Adrenal gland (tissue), 12 donors: Measurements from ENCODE around the gene PHACTR3. TPM values are rescaled to one million over a fixed set of nuclear protein-coding genes. Genes with fewer than 3 reads are reported as not detected.
A peak's percentile ranks its signal among the peaks of the same experiment; 100 is the strongest.

Experiments
- DNase-seq, 7 donors: peaks; one replicate each; pipeline ENCODE4 v3.0.0-alpha.2; 2019 to 2020
- H3K27ac ChIP-seq, 5 donors: fragments of 200-600 bp; sonication (generic) in 4 of 5; 1 replicate in 3 of 5; 2 replicates in 2 of 5; pipeline versions ENCODE4 v1.5.1 to v1.8.0; 2016 to 2020; ENCODE audit warnings: mild to moderate bottlenecking in 1 of 5
- H3K27me3 ChIP-seq: fragments of 200-600 bp; 2 replicates; pipeline ENCODE4 v1.8.0; 2021
- H3K36me3 ChIP-seq, 2 donors: fragments of 200-600 bp; replicated peaks in 1 of 2; 1 replicate in 1 of 2; 2 replicates in 1 of 2; pipeline versions ENCODE4 v1.5.1 to v1.8.0; 2018 to 2022
- H3K4me1 ChIP-seq, 2 donors: fragments of 200-600 bp; replicated peaks in 1 of 2; 1 replicate in 1 of 2; 2 replicates in 1 of 2; pipeline versions ENCODE4 v1.5.1 to v1.8.0; 2018 to 2021
- H3K4me3 ChIP-seq, 4 donors: fragments of 200-600 bp; sonication (generic) in 3 of 4; one replicate each; pipeline ENCODE4 v1.5.1; 2016 to 2018
- H3K9me3 ChIP-seq, 3 donors: fragments of 200-600 bp; sonication (generic) in 1 of 3; replicated peaks in 1 of 3; 1 replicate in 2 of 3; 2 replicates in 1 of 3; pipeline versions ENCODE4 v1.5.1 to v1.8.0; 2016 to 2021
- CTCF ChIP-seq, 6 experiments: fragments of 450-650 bp in 4 of 6; fragments of 200-600 bp in 2 of 6; sonication (generic) in 1 of 6; IDR thresholded peaks; 1 replicate in 5 of 6; 2 replicates in 1 of 6; pipeline versions ENCODE4 v1.5.1 to v1.8.0; 2016 to 2021; ENCODE audit warnings: antibody characterized with exemption in 6 of 6, mild to moderate bottlenecking in 2 of 6, moderate library complexity in 1 of 6
- POLR2A ChIP-seq, 2 donors: fragments of 450-650 bp; IDR thresholded peaks; one replicate each; pipeline ENCODE4 v1.6.1; 2017; ENCODE audit warnings: antibody characterized with exemption in 2 of 2, mild to moderate bottlenecking in 2 of 2, moderate library complexity in 1 of 2
- WGBS, 4 donors: extraction: QIAGEN DNeasy Blood & Tissue Kit in 2 of 4; methylation state at CpG; one replicate each; pipeline versions ENCODE4 v1.1.5 to v1.1.7; 2013 to 2017; 5-methylcytosine and 5-hydroxymethylcytosine counted together
- intact Hi-C, 2 donors: fragments of 100-400 bp; cut with DNase I; formaldehyde crosslinking; loops; one replicate each; pipeline versions ENCODE4 v1.14.1 to v1.15.0; 2022 to 2023
- polyA plus RNA-seq, 3 donors: library from polyadenylated mRNA; stranded (reverse); fragments of 200-250 nt in 2 of 3; fragments of 350-450 nt in 1 of 3; fragmentation: Illumina TruSeq in 1 of 3; extraction: RNeasy Lipid Tissue Mini Kit (QIAGEN cat#74804) in 1 of 3; gene quantifications; one replicate each; pipeline ENCODE4 v1.2.3, GENCODE V29; 2013 to 2014
- total RNA-seq, 9 donors: library from RNA; depleted of rRNA in 4 of 9; stranded (reverse); fragments of >200 nt in 4 of 9; fragments of 120-200 nt in 1 of 9; fragmentation: NEBNext Ultra II Directional in 1 of 9; extraction: Animal tissue kit (Norgen Biotek cat#: 25700) in 1 of 9; gene quantifications; one replicate each; pipeline versions ENCODE4 v1.1.0 to v1.2.4, GENCODE V29; 2013 to 2023
- donor health status: healthy with polysubstance abuse.
- donor health status: Bipolar disorder and iron deficiency.
- donor health status: DM: yes; HTN: yes; CAD: no.
- donor health status: DM: no; HTN: no; CAD: no.
- donor health status: DM: no; HTN: no; CAD: no.
- donor health status: DM: yes; HTN: yes; CAD: no.

Gene PHACTR3
- total and polyA plus RNA-seq, 12 donors, result 0.17 to 4.5 (median 0.81) TPM

DNA sequence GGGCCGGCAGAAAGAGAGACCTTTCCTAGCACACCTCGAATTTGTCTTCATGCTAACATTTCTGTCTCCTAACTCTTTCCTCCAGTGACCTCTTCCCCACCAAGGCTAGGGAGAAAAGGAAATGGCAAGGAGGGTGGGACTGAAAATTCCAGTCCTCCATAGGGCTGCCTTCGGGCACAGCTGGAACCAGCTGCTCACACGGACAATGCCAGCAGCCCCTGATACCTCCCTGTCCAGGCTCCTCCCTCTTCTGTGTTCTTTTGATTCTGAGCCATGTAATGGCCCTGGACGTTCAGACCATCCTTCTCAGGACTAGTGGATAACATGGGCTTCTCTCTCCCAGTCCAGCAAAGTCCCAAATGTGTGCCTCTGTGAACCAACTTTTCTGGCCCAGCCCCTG is 29.1 kb upstream of the PHACTR3 start:
- intact Hi-C loops, result no loop called here
- Histone ChIP-seq H3K4me1 (peaks cover 0 to 7% of the 10 kb centered on the region in 2 donors), H3K9me3 (no peaks in the 10 kb centered on the region), H3K27me3 (peaks cover 30% of the 10 kb centered on the region), H3K36me3 (no peaks in the 10 kb centered on the region), H3K4me3 (no peak overlapping the region), H3K27ac (no peak overlapping the region)
- TF ChIP-seq POLR2A (IDR thresholded peaks at IDR 0.05) (no peak), CTCF (IDR thresholded peaks at IDR 0.05) (no peak)
- no peak for DNase-seq
- 55 to 59% (median 57%) methylated on average over 5 of the region's 5 CpGs for WGBS, 4 donors

DNA sequence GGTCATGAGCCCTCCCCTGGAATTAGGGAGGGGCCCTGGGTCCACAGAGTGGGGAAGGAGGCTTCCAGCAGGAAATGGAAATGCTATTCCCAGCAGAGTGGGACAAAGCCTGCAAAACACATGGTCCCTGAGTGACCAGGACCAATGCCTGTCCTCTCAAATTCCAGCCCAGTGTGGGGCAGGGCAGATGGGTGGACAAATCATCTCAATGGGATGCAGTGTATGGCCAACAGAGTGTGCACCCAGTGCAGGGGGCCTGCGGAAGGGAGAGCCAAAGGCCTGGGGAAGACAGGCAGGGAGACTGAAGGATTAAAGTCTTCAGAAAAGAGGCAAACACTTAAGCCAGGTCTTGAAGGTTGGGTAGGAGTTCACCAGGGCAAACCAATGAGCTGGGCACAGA is 28.7 kb upstream of the PHACTR3 start:
- peaks cover 0 to 7% of the 10 kb centered on the region in 2 donors for H3K4me1 ChIP-seq
- H3K27ac ChIP-seq, result no peak overlapping the region
- H3K27me3 ChIP-seq, result peaks cover 30% of the 10 kb centered on the region
- no peak overlapping the region for H3K4me3 ChIP-seq
- intact Hi-C loops, result no loop called here
- no peak for DNase-seq
- H3K36me3 ChIP-seq, result no peaks in the 10 kb centered on the region
- WGBS, 4 donors, result 58 to 93% (median 88%) methylated on average over 1 of the region's 1 CpG
- no peaks in the 10 kb centered on the region for H3K9me3 ChIP-seq
- no peak for TF ChIP-seq POLR2A (IDR thresholded peaks at IDR 0.05)
- no peak for TF ChIP-seq CTCF (IDR thresholded peaks at IDR 0.05)

DNA sequence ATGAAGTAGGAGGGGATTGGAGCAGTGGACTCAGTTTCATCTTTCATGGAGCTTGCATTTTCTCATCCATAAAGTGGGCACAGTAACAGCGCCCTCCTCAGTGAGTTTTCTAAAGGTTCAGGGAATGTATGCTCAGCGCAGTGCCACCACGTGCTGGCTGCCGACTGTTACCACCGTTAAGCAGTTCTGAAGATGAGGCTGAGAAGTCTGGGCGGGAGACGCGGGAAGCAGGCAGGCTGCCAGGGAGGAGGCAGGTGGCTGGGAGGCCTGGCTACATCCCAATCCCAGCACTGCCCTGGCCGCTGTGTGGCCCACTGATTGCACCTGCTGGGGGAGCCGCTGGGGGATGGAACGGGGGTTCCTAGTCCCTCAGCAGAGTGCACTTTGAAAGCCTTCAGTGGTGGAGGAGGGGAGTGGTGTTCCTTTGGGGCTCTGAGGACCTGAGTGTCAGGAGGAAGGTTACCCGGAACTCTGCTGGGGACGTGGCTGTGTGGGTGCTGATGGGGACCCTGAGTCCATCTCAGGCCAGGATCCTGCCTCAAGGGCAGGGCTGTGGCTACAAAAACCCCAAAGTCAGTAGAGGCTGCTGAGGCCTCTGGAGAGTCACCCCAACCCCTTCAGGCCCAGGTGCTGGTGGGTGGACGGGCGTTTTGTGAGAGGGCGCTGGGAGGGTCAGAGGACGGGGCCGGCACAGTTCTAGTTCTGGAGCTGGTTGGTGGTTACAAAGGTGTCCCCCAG is 28.0 kb upstream of the PHACTR3 start:
- H3K9me3 ChIP-seq, result no peaks in the 10 kb centered on the region
- H3K27ac ChIP-seq, result no peak overlapping the region
- peaks cover 27% of the 10 kb centered on the region for H3K27me3 ChIP-seq
- no peak overlapping the region for H3K4me3 ChIP-seq
- peaks cover 0 to 7% of the 10 kb centered on the region in 2 donors for H3K4me1 ChIP-seq
- intact Hi-C loops, result no loop called here
- no peaks in the 10 kb centered on the region for H3K36me3 ChIP-seq
- no peak for TF ChIP-seq POLR2A (IDR thresholded peaks at IDR 0.05)
- TF ChIP-seq CTCF (IDR thresholded peaks at IDR 0.05), result no peak
- 61 to 71% (median 62%) methylated on average over 18 of the region's 18 CpGs for WGBS, 4 donors
- no peak for DNase-seq

- WGBS, 4 donors, result 4 to 30% (median 12%) methylated on average over 7 to 95 of the region's 95 CpGs
- Histone ChIP-seq H3K27me3 (peaks cover 27% of the 10 kb centered on the region), H3K4me1 (peaks cover 0 to 1% of the 10 kb centered on the region in 2 donors), H3K9me3 (no peaks in the 10 kb centered on the region), H3K36me3 (no peaks in the 10 kb centered on the region), H3K4me3 (peak overlapping the region in 1 of 4 donors; percentile 29), H3K27ac (no peak overlapping the region)
- TF ChIP-seq CTCF (IDR thresholded peaks at IDR 0.05), result no peak
- TF ChIP-seq POLR2A (IDR thresholded peaks at IDR 0.05), result no peak
- intact Hi-C loops, result no loop called here
- no peak for DNase-seq
These were observed 27.1 kb upstream of the PHACTR3 start for GRCh38 chr20:59577037-59577808.
